ENCODE results near the gene PARD3. TPM values are rescaled to one million over a fixed set of nuclear protein-coding genes. Genes with fewer than 3 reads are reported as not detected.

Gene PARD3
- total RNA-seq, 1 donor from 2014 or later: 76.4 TPM

DNA sequence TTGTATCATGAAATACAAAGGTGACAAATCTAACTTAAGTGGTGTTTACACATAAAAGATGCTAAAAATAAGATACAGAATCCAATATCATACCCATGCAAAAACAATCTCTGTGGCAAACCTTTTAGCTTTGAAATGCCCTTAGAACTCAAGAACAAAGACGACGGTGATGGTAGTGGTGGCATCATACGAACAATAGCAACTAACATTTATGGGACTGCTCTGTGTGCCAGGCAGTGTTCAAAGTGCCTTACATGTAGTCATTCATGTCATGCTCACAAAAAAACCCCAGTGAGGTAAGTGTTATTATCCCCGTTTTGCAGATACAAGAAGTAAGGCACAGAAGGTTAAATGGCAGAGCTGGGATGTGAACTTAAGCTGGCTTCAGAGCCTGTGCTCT is 563.9 kb downstream of the PARD3 start:
- Histone ChIP-seq H3K4me3 (ENCODE audit: low read depth, low read length) (no peak overlapping the region), H3K27me3 (ENCODE audit: control insufficient read depth, insufficient read depth, low read length) (no peaks in the 10 kb centered on the region), H3K36me3 (ENCODE audit: control insufficient read depth, insufficient read depth, low read length) (no peaks in the 10 kb centered on the region)
- no peak for DNase-seq (ENCODE audit: low read depth)
- TF ChIP-seq, protein P1, sequence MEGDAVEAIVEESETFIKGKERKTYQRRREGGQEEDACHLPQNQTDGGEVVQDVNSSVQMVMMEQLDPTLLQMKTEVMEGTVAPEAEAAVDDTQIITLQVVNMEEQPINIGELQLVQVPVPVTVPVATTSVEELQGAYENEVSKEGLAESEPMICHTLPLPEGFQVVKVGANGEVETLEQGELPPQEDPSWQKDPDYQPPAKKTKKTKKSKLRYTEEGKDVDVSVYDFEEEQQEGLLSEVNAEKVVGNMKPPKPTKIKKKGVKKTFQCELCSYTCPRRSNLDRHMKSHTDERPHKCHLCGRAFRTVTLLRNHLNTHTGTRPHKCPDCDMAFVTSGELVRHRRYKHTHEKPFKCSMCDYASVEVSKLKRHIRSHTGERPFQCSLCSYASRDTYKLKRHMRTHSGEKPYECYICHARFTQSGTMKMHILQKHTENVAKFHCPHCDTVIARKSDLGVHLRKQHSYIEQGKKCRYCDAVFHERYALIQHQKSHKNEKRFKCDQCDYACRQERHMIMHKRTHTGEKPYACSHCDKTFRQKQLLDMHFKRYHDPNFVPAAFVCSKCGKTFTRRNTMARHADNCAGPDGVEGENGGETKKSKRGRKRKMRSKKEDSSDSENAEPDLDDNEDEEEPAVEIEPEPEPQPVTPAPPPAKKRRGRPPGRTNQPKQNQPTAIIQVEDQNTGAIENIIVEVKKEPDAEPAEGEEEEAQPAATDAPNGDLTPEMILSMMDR (IDR thresholded peaks at IDR 0.05; ENCODE audit: insufficient read depth, low read length, poor library complexity, severe bottlenecking): no peak

DNA sequence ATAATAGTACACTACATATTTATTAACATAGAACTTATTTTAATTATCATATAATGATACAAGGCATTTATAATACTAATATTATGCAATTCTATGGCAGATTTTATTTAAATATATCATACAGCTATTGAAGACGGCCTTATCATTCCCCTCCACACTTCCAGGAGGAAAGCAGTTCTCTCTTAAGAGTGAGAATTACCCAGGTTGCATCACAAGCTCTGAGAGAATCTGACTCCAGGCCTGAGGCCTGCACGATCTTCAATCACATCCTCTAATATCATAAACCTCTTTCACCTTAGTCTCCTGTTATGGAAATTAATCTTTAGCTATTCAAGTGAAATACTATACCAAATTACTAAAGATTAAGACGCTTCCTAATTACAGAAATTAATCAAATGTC is 564.4 kb downstream of the PARD3 start:
- TF ChIP-seq, protein P1 (IDR thresholded peaks at IDR 0.05; ENCODE audit: insufficient read depth, low read length, poor library complexity, severe bottlenecking): no peak
- H3K4me3 ChIP-seq (ENCODE audit: low read depth, low read length): no peak overlapping the region
- H3K27me3 ChIP-seq (ENCODE audit: control insufficient read depth, insufficient read depth, low read length): no peaks in the 10 kb centered on the region
- no peaks in the 10 kb centered on the region for H3K36me3 ChIP-seq (ENCODE audit: control insufficient read depth, insufficient read depth, low read length)
- DNase-seq (ENCODE audit: low read depth): no peak

- DNase-seq (ENCODE audit: low read depth): no peak
- Histone ChIP-seq H3K27me3 (ENCODE audit: control insufficient read depth, insufficient read depth, low read length) (no peaks in the 10 kb centered on the region), H3K4me3 (ENCODE audit: low read depth, low read length) (no peak overlapping the region), H3K36me3 (ENCODE audit: control insufficient read depth, insufficient read depth, low read length) (no peaks in the 10 kb centered on the region)
- TF ChIP-seq, protein P1 (IDR thresholded peaks at IDR 0.05; ENCODE audit: insufficient read depth, low read length, poor library complexity, severe bottlenecking): peak; percentile 30
These were observed 565.5 kb downstream of the PARD3 start for GRCh38 chr10:34249634-34250033.

GRCh38 chr10:34247560-34247959 is 567.5 kb downstream of the PARD3 start:
- Histone ChIP-seq H3K36me3 (ENCODE audit: control insufficient read depth, insufficient read depth, low read length) (no peaks in the 10 kb centered on the region), H3K4me3 (ENCODE audit: low read depth, low read length) (no peak overlapping the region), H3K27me3 (ENCODE audit: control insufficient read depth, insufficient read depth, low read length) (no peaks in the 10 kb centered on the region)
- TF ChIP-seq, protein P1 (IDR thresholded peaks at IDR 0.05; ENCODE audit: insufficient read depth, low read length, poor library complexity, severe bottlenecking): no peak
- no peak for DNase-seq (ENCODE audit: low read depth)

DNA sequence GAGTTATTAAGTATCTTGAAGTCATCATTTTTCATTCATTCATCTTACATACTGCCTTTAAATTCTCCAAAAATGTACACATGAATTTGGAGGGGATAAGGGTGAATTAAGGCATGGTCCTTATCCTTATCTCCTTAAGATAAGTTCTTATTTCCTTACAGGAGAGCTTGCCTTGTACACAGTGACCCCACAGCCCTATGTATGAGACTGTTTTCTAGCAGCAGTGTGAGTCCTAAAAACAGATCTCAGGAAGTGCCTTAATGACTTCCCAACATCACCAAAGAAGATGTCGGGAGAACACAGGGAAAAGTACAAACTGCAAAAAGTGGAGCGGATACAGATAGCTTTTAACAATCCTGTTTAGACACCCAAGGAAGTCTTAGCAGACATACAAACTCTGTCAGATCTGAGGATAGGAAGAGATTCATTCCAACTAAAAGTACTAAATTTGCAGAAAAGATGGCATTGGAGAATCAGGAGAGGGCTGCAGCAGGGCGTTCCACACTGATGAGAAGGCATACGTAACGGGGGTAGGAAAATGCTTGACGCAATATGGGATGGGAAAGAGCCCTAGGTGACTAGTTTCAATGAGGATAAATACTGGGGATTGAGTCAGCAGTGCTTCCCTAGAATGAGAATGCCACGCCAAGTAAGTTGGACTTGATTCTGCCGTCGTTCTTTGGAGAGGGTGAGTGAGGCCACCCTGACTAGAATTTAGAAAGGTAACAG is 570.2 kb downstream of the PARD3 start:
- DNase-seq (ENCODE audit: low read depth): no peak
- TF ChIP-seq, protein P1 (IDR thresholded peaks at IDR 0.05; ENCODE audit: insufficient read depth, low read length, poor library complexity, severe bottlenecking): no peak
- H3K4me3 ChIP-seq (ENCODE audit: low read depth, low read length): no peak overlapping the region
- H3K27me3 ChIP-seq (ENCODE audit: control insufficient read depth, insufficient read depth, low read length): no peaks in the 10 kb centered on the region
- no peaks in the 10 kb centered on the region for H3K36me3 ChIP-seq (ENCODE audit: control insufficient read depth, insufficient read depth, low read length)

Measured in kidney epithelial cell (primary cell).